K562 (cell line): ENCODE measurements around the gene LCE1A. TPM values are rescaled to one million over a fixed set of nuclear protein-coding genes. Genes with fewer than 3 reads are reported as not detected.

Experiments
- ATAC-seq: fragments of 200-7000 bp; cut with Tn5 transposase; 3 replicates; pipeline ENCODE4 v1.9.1; 2020; ENCODE audit warnings: moderate library complexity
- BruUV-seq: library from RNA; stranded (reverse); fragments of 400-500 nt; replicated peaks from 2 replicates; lab custom pipeline; 2021; lab: Mats Ljungman, UMichigan
- CTCF ChIA-PET: fragments of 300-600 bp; formaldehyde crosslinking; extraction: SDS; loops from one replicate; lab custom pipeline; 2021; ENCODE audit warnings: low intra/inter-chr PET ratio; lab: Yijun Ruan, JAX
- POLR2A ChIA-PET: fragments of 300-600, 350-650 bp; sonication (Branson Sonifier 250); formaldehyde crosslinking; extraction: SDS; loops from one replicate; lab custom pipeline; 2021; ENCODE audit warnings: antibody characterized with exemption, inconsistent platforms; lab: Yijun Ruan, JAX
- DNase-seq, 4 experiments: peaks; one replicate each; pipeline versions ENCODE4 v3.0.0 to v3.0.0-alpha.2; 2011 to 2018; ENCODE audit warnings: low spot score in 3 of 4, mixed read lengths in 3 of 4; ENCODE audit errors: extremely low read depth in 1 of 4
- FAIRE-seq: peaks from 2 replicates; lab custom pipeline; 2011; peaks lifted over from hg19 to GRCh38; lab: Jason Lieb, UNC
- H2AFZ ChIP-seq: 2 replicates; pipeline ENCODE4 v1.6.0; 2011; ENCODE audit warnings: low read depth, low read length, control low read depth, inconsistent platforms
- H3K27ac ChIP-seq: fragments of 200-600 bp; 3 replicates; pipeline ENCODE4 v1.8.0; 2011; ENCODE audit warnings: low read depth, mild to moderate bottlenecking, control low read depth, inconsistent platforms, low read length, moderate library complexity, mixed read lengths; ENCODE audit errors: extremely low read depth
- H3K27me3 ChIP-seq, 2 experiments: fragments of 300-600 bp in 1 of 2; 2 replicates in 1 of 2; 3 replicates in 1 of 2; pipeline versions ENCODE4 v1.6.0 to v1.8.0; 2011; ENCODE audit warnings: inconsistent platforms in 2 of 2, low read length in 2 of 2, mild to moderate bottlenecking in 1 of 2, mixed read lengths in 1 of 2, moderate library complexity in 1 of 2; ENCODE audit not compliant: control insufficient read depth in 2 of 2, insufficient read depth in 2 of 2
- H3K36me3 ChIP-seq: fragments of 300-600 bp; 3 replicates; pipeline ENCODE4 v1.8.0; 2011; ENCODE audit warnings: mild to moderate bottlenecking, low read length, inconsistent platforms; ENCODE audit not compliant: control insufficient read depth, insufficient read depth
- H3K4me1 ChIP-seq, 2 experiments: fragments of 200-600 bp in 1 of 2; replicated peaks in 1 of 2; 2 replicates in 1 of 2; 3 replicates in 1 of 2; pipeline versions ENCODE4 v1.5.1 to v1.8.0; 2011; ENCODE audit warnings: inconsistent platforms in 2 of 2, low read length in 2 of 2, mild to moderate bottlenecking in 1 of 2, mixed read lengths in 1 of 2, moderate library complexity in 1 of 2; ENCODE audit not compliant: control insufficient read depth in 2 of 2, insufficient read depth in 2 of 2
- H3K4me2 ChIP-seq: 2 replicates; pipeline ENCODE4 v1.6.1; 2011; ENCODE audit warnings: low read length, control low read depth, inconsistent platforms, mixed read lengths; ENCODE audit not compliant: insufficient read depth
- H3K4me3 ChIP-seq: fragments of 200-600 bp; sonication (generic), shearing (Covaris generic); 2 replicates; pipeline ENCODE4 v1.5.1; 2016; ENCODE audit warnings: control low read depth, inconsistent platforms
- H3K79me2 ChIP-seq: fragments of 200-600 bp; 3 replicates; pipeline ENCODE4 v1.8.0; 2011; ENCODE audit warnings: low read length, inconsistent platforms; ENCODE audit not compliant: control insufficient read depth, insufficient read depth
- H3K9ac ChIP-seq, 2 experiments: 2 replicates each; pipeline versions ENCODE4 v1.6.0 to v1.6.1; 2011; ENCODE audit warnings: low read depth in 2 of 2, low read length in 2 of 2, control low read depth in 1 of 2, inconsistent platforms in 1 of 2, mild to moderate bottlenecking in 1 of 2, mixed read lengths in 1 of 2; ENCODE audit not compliant: insufficient read depth in 1 of 2
- H3K9me1 ChIP-seq: one replicate; pipeline ENCODE4 v1.6.0; 2011; ENCODE audit warnings: inconsistent platforms, mild to moderate bottlenecking, low read length, moderate library complexity; ENCODE audit not compliant: control insufficient read depth, insufficient read depth
- H3K9me3 ChIP-seq: replicated peaks from 2 replicates; pipeline ENCODE4 v1.5.1; 2011; ENCODE audit warnings: low read depth, low read length, inconsistent platforms; ENCODE audit not compliant: control insufficient read depth, insufficient read depth
- H4K20me1 ChIP-seq: replicated peaks from 2 replicates; pipeline ENCODE4 v1.6.1; 2011; ENCODE audit warnings: low read length, inconsistent platforms, mixed read lengths; ENCODE audit not compliant: control insufficient read depth, insufficient read depth
- CBFA2T3 ChIP-seq: fragments of 450-650 bp; IDR thresholded peaks from 2 replicates; pipeline ENCODE4 v1.6.1; 2017
- CBFB ChIP-seq: sonication (generic); formaldehyde crosslinking; IDR thresholded peaks from 2 replicates; pipeline ENCODE4 v1.4.0; 2020; ENCODE audit warnings: mild to moderate bottlenecking, missing genetic modification reagents
- CC2D1A ChIP-seq: fragments of 450-650 bp; IDR thresholded peaks from 2 replicates; pipeline ENCODE4 v1.6.1; 2017; ENCODE audit warnings: mild to moderate bottlenecking
- FUS ChIP-seq: fragments of 200-400 bp; formaldehyde crosslinking; optimal IDR thresholded peaks from 2 replicates; pipeline ENCODE3; 2017; ENCODE audit warnings: low read depth, low read length
- GATA2 ChIP-seq: sonication (generic); formaldehyde crosslinking; IDR thresholded peaks from 2 replicates; pipeline ENCODE4 v1.4.0; 2020; ENCODE audit warnings: mild to moderate bottlenecking, missing genetic modification reagents
- IRF2 ChIP-seq: sonication (generic); formaldehyde crosslinking; IDR thresholded peaks from 2 replicates; pipeline ENCODE4 v1.8.1; 2022; ENCODE audit warnings: mild to moderate bottlenecking, missing genetic modification reagents
- MBD2 ChIP-seq: sonication (generic); IDR thresholded peaks from 2 replicates; pipeline ENCODE4 v1.6.1; 2016; ENCODE audit warnings: low read depth, borderline replicate concordance
- NR2F6 ChIP-seq: fragments of 450-650 bp; formaldehyde crosslinking; IDR thresholded peaks from 2 replicates; pipeline ENCODE4 v1.4.0; 2020; ENCODE audit warnings: mild to moderate bottlenecking
- PRPF4 ChIP-seq: fragments of 200-400 bp; formaldehyde crosslinking; IDR thresholded peaks from one replicate; pipeline ENCODE4 v1.6.1; 2017; ENCODE audit warnings: low read length, low read depth, mild to moderate bottlenecking; ENCODE audit not compliant: insufficient read depth, poor library complexity, severe bottlenecking
- SNIP1 ChIP-seq: fragments of 450-650 bp; IDR thresholded peaks from 2 replicates; pipeline ENCODE4 v1.7.1; 2017; ENCODE audit warnings: low read depth, mild to moderate bottlenecking
- TAF1 ChIP-seq: IDR thresholded peaks from 2 replicates; pipeline ENCODE4 v1.6.1; 2011; ENCODE audit warnings: mild to moderate bottlenecking, low read length, moderate library complexity; ENCODE audit not compliant: insufficient read depth, control insufficient read depth, severe bottlenecking; ENCODE audit errors: extremely low read depth
- TAF15 ChIP-seq: fragments of 200-400 bp; formaldehyde crosslinking; IDR thresholded peaks from 2 replicates; pipeline ENCODE4 v1.6.1; 2017; ENCODE audit warnings: mild to moderate bottlenecking, low read depth, low read length, moderate library complexity
- TCF7 ChIP-seq: sonication (generic); IDR thresholded peaks from 2 replicates; pipeline ENCODE4 v1.6.1; 2016; ENCODE audit warnings: antibody characterized with exemption, borderline replicate concordance
- ZBED1 ChIP-seq: IDR thresholded peaks from 2 replicates; pipeline ENCODE4 v1.6.1; 2014
- ZFPM2 ChIP-seq: fragments of 250-450 bp; sonication (Bioruptor Pico); IDR thresholded peaks from 2 replicates; pipeline ENCODE4 v1.5.1; 2022; ENCODE audit warnings: mild to moderate bottlenecking
- ZNF197 ChIP-seq: fragments of 200-800 bp; sonication (Bioruptor generic); IDR thresholded peaks from 2 replicates; pipeline ENCODE4 v1.6.1; 2016; ENCODE audit warnings: low read depth, missing genetic modification characterization, missing compliant biosample characterization
- ZNF79 ChIP-seq: fragments of 250-450 bp; sonication (Bioruptor Pico); IDR thresholded peaks from 2 replicates; pipeline ENCODE4 v1.4.0; 2020; ENCODE audit warnings: low read depth, mild to moderate bottlenecking, moderate library complexity
- WGBS: fragments of 100-300 bp; shearing (Covaris generic); methylation state at CpG from one replicate; pipeline ENCODE4 v1.1.6; 2016; ENCODE audit warnings: low coverage, mixed read lengths; ENCODE audit not compliant: insufficient coverage; ENCODE audit errors: missing lambda C conversion rate; 5-methylcytosine and 5-hydroxymethylcytosine counted together
- in situ Hi-C: fragments of 300-500 bp; cut with MboI; formaldehyde crosslinking; loops from 4 replicates; pipeline ENCODE4 v1.15.0; 2018; ENCODE audit warnings: inconsistent platforms, mixed read lengths
- intact Hi-C: fragments of 100-400 bp; cut with micrococcal nuclease; formaldehyde crosslinking; loops from 2 replicates; pipeline ENCODE4 v1.14.2; 2022
- polyA plus RNA-seq, 8 experiments: library from polyadenylated mRNA; depleted of rRNA in 4 of 8; stranded (reverse) in 5 of 8; unstranded in 3 of 8; fragments of >200 nt; fragmentation: Nextera tagmentation in 2 of 8; fragmentation: Illumina TruSeq in 1 of 8; extraction: Ambion mirVana in 2 of 8; extraction: Trizol in 1 of 8; gene quantifications; 2 replicates each; pipeline versions ENCODE4 v1.2.1 to v1.2.3, GENCODE V29; 2011 to 2014; ENCODE audit warnings: inconsistent platforms in 1 of 8, missing spikeins in 1 of 8
- total RNA-seq, 7 experiments: library from RNA; depleted of rRNA in 6 of 7; stranded (reverse); fragments of >200 nt in 6 of 7; fragmentation: Illumina TruSeq in 2 of 7; extraction: Trizol in 2 of 7; gene quantifications; 2 replicates each; pipeline versions ENCODE4 v1.2.1 to v1.2.3, GENCODE V29; 2011 to 2021; ENCODE audit warnings: low replicate concordance in 1 of 7
- TF ChIP-seq, protein P1 (sequence below): sonication (generic); formaldehyde crosslinking; IDR thresholded peaks from 2 replicates; pipeline ENCODE4 v1.8.1; 2023; ENCODE audit warnings: mild to moderate bottlenecking, missing genetic modification reagents
- TF ChIP-seq, protein P2 (sequence below): fragments of 450-650 bp; IDR thresholded peaks from 2 replicates; pipeline ENCODE4 v1.7.1; 2018; ENCODE audit warnings: mild to moderate bottlenecking, low read depth; ENCODE audit not compliant: partially characterized antibody
- TF ChIP-seq, protein P3 (sequence below): fragments of 250-450 bp; sonication (Bioruptor Pico); IDR thresholded peaks from 2 replicates; pipeline ENCODE4 v1.8.0; 2022; ENCODE audit warnings: inconsistent platforms

Gene LCE1A
- total and polyA plus RNA-seq, 9 of the 15 experiments (the other 6 are each of a cell fraction or from before 2014, with no cell fraction given) = not detected

DNA sequence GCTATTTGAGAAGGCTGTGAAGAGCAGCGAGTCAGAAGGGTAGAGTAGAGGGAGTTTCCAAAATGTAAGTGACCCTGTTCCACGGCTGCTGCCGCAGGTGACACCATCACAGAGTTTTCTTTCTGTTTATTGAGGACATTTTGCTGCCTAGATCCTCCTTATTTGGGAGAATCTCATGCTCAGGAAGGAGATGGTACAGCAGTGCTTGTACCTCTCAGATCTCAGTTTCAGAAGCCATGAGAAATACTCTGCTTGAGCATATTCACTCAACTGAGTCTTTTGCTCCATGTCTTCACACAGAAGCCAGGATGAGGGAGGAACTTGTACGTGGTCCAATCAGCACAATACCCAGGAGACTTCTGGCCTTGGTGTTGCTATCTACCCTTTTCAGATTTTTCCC, 34.1 kb downstream of the LCE1A start:
- in situ Hi-C loops = no loop called here
- intact Hi-C loops = no loop called here
- Histone ChIP-seq H3K4me1 (no peaks in the 10 kb centered on the region), H3K4me2 (no peak overlapping the region), H3K36me3 (no peaks in the 10 kb centered on the region), H3K79me2 (no peaks in the 10 kb centered on the region), H3K9me3 (no peaks in the 10 kb centered on the region), H3K27me3 (no peaks in the 10 kb centered on the region), H3K9me1 (no peaks in the 10 kb centered on the region), H2AFZ (no peak overlapping the region), H3K9ac (no peak overlapping the region), H3K4me3 (no peak overlapping the region), H4K20me1 (no peaks in the 10 kb centered on the region), H3K27ac (no peak overlapping the region)
- TF ChIP-seq, protein P1, sequence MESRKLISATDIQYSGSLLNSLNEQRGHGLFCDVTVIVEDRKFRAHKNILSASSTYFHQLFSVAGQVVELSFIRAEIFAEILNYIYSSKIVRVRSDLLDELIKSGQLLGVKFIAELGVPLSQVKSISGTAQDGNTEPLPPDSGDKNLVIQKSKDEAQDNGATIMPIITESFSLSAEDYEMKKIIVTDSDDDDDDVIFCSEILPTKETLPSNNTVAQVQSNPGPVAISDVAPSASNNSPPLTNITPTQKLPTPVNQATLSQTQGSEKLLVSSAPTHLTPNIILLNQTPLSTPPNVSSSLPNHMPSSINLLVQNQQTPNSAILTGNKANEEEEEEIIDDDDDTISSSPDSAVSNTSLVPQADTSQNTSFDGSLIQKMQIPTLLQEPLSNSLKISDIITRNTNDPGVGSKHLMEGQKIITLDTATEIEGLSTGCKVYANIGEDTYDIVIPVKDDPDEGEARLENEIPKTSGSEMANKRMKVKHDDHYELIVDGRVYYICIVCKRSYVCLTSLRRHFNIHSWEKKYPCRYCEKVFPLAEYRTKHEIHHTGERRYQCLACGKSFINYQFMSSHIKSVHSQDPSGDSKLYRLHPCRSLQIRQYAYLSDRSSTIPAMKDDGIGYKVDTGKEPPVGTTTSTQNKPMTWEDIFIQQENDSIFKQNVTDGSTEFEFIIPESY (CRISPR knock-in tag) = no peak
- TF ChIP-seq ZBED1 (no peak), NR2F6 (CRISPR knock-in tag) (no peak), CBFB (CRISPR knock-in tag) (no peak), CC2D1A (no peak), TCF7 (no peak), PRPF4 (no peak), TAF15 (no peak), ZFPM2 (CRISPR knock-in tag) (no peak), ZNF197 (CRISPR knock-in tag) (no peak), ZNF79 (no peak), CBFA2T3 (no peak), IRF2 (CRISPR knock-in tag) (no peak), TAF1 (no peak), FUS (no peak), GATA2 (no peak), MBD2 (no peak), SNIP1 (no peak)
- TF ChIP-seq, protein P2, sequence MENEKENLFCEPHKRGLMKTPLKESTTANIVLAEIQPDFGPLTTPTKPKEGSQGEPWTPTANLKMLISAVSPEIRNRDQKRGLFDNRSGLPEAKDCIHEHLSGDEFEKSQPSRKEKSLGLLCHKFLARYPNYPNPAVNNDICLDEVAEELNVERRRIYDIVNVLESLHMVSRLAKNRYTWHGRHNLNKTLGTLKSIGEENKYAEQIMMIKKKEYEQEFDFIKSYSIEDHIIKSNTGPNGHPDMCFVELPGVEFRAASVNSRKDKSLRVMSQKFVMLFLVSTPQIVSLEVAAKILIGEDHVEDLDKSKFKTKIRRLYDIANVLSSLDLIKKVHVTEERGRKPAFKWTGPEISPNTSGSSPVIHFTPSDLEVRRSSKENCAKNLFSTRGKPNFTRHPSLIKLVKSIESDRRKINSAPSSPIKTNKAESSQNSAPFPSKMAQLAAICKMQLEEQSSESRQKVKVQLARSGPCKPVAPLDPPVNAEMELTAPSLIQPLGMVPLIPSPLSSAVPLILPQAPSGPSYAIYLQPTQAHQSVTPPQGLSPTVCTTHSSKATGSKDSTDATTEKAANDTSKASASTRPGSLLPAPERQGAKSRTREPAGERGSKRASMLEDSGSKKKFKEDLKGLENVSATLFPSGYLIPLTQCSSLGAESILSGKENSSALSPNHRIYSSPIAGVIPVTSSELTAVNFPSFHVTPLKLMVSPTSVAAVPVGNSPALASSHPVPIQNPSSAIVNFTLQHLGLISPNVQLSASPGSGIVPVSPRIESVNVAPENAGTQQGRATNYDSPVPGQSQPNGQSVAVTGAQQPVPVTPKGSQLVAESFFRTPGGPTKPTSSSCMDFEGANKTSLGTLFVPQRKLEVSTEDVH = no peak
- TF ChIP-seq, protein P3, sequence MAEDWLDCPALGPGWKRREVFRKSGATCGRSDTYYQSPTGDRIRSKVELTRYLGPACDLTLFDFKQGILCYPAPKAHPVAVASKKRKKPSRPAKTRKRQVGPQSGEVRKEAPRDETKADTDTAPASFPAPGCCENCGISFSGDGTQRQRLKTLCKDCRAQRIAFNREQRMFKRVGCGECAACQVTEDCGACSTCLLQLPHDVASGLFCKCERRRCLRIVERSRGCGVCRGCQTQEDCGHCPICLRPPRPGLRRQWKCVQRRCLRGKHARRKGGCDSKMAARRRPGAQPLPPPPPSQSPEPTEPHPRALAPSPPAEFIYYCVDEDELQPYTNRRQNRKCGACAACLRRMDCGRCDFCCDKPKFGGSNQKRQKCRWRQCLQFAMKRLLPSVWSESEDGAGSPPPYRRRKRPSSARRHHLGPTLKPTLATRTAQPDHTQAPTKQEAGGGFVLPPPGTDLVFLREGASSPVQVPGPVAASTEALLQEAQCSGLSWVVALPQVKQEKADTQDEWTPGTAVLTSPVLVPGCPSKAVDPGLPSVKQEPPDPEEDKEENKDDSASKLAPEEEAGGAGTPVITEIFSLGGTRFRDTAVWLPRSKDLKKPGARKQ (CRISPR knock-in tag) = no peak
- ATAC-seq = no peak
- ChIA-PET POLR2A (no interaction called here), CTCF (no interaction called here)
- no peak for DNase-seq
- FAIRE-seq = no peak
- WGBS = 2% methylated on average over 4 of the region's 4 CpGs
- BruUV-seq = no TSS peak
